ENCODE data around the gene CYP19A1. TPM values are rescaled to one million over a fixed set of nuclear protein-coding genes. Genes with fewer than 3 reads are reported as not detected.

The CYP19A1 gene
- total RNA-seq, 1 donor from 2014 or later = 0.07 TPM

GRCh38 chr15:51353976-51354375, 15.6 kb upstream of the CYP19A1 start:
- H3K36me3 Mint-ChIP-seq (ENCODE audit: low read depth) = no peaks in the 10 kb centered on the region
- intact Hi-C loops (cut with micrococcal nuclease) = no loop called here
- DNase-seq = no peak
- no peak for TF ChIP-seq CTCF (IDR thresholded peaks at IDR 0.05)
- CTCF ChIA-PET = no interaction called here
- H3K27me3 Mint-ChIP-seq = peaks cover 12% of the 10 kb centered on the region
- peaks cover 2% of the 10 kb centered on the region for H3K4me1 Mint-ChIP-seq
- H3K9me3 Mint-ChIP-seq = no peaks in the 10 kb centered on the region
- no peak for ATAC-seq (ENCODE audit: low read depth)
- no peak overlapping the region for H3K27ac Mint-ChIP-seq
- no peak overlapping the region for H3K4me3 Mint-ChIP-seq
- POLR2A ChIA-PET = no interaction called here

DNA sequence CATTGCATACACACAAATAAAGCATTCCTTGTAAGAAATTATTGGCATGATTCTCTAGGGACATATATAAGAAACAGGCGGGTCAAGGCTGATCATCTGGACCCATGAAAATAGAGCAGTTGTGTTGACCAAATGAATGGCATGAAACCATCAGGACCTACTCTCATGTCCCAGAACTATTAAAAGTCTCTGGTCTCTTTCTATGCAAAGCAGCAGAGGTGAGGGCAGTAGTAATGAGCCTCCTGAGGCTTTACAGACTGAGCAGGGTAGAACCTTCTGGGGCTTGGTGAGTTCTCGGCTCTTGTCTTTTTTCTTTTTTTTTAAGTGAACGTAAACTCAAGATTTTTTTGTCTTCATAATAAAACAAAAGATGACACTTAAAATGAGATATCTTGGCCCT, 12.3 kb upstream of the CYP19A1 start:
- POLR2A ChIA-PET = no interaction called here
- H3K27ac Mint-ChIP-seq = no peak overlapping the region
- CTCF ChIA-PET = no interaction called here
- H3K4me1 Mint-ChIP-seq = no peaks in the 10 kb centered on the region
- no peaks in the 10 kb centered on the region for H3K36me3 Mint-ChIP-seq (ENCODE audit: low read depth)
- no peak for TF ChIP-seq CTCF (IDR thresholded peaks at IDR 0.05)
- H3K27me3 Mint-ChIP-seq = peaks cover 12% of the 10 kb centered on the region
- ATAC-seq (ENCODE audit: low read depth) (no peak), DNase-seq (no peak)
- no peaks in the 10 kb centered on the region for H3K9me3 Mint-ChIP-seq
- intact Hi-C loops (cut with micrococcal nuclease) = no loop called here
- H3K4me3 Mint-ChIP-seq = no peak overlapping the region

- ChIA-PET CTCF (no interaction called here), POLR2A (no interaction called here)
- Mint-ChIP-seq H3K27ac (no peak overlapping the region), H3K9me3 (no peaks in the 10 kb centered on the region), H3K27me3 (peaks cover 8% of the 10 kb centered on the region), H3K36me3 (ENCODE audit: low read depth) (no peaks in the 10 kb centered on the region), H3K4me1 (no peaks in the 10 kb centered on the region), H3K4me3 (no peak overlapping the region)
- intact Hi-C loops (cut with micrococcal nuclease) = no loop called here
- DNase-seq (no peak), ATAC-seq (ENCODE audit: low read depth) (no peak)
- TF ChIP-seq CTCF (IDR thresholded peaks at IDR 0.05) = no peak
These were observed 10.9 kb upstream of the CYP19A1 start for GRCh38 chr15:51349156-51349844.

DNA sequence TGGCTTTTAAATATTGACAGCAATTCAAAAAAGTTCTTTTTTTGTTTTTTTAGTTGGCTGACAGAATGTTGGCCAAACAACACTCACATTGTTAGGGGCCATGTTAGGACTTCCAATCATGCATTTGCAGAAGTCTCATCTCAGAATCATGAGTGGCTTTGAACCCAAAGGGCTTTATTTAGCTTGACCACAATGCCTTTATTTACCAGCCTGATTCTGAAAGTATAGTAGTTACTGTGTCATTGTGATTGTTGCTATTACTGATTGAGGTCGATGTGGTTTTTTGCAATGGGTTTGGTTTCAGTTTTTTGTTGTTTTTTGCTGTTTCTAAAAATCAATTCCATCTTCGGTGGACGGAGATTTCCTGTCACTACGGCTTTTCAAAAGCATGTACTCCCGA, 10.3 kb upstream of the CYP19A1 start:
- POLR2A ChIA-PET = no interaction called here
- no peak overlapping the region for H3K4me3 Mint-ChIP-seq

DNA sequence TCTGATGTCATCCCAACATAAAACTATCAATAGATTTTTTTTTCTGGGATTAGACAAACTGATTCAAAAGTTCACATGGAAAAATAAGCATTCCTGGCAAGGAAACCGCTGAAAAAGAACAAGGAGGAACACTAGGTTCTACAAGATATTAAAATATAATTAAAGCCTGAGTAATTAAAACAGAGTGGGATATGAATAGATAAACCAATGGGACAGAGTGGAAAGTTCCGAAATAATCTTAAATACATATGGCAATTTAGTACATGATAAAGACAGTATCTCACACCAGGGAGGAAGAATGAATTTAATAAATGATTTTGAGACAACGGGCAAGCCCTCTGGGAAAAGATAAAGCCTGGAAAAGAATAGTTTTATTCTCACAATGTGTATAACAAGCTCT, 7.7 kb upstream of the CYP19A1 start:
- Mint-ChIP-seq H3K36me3 (ENCODE audit: low read depth) (no peaks in the 10 kb centered on the region), H3K27ac (no peak overlapping the region), H3K4me3 (no peak overlapping the region), H3K27me3 (peaks cover 13% of the 10 kb centered on the region), H3K9me3 (no peaks in the 10 kb centered on the region), H3K4me1 (peaks cover 5% of the 10 kb centered on the region)
- ChIA-PET CTCF (interaction anchor here (1.2 kb wide), 1 partner anchor 56 kb away, joined by 3 read pairs; no protein-coding TSS in a partner anchor), POLR2A (no interaction called here)
- no peak for DNase-seq
- no peak for ATAC-seq (ENCODE audit: low read depth)
- no peak for TF ChIP-seq CTCF (IDR thresholded peaks at IDR 0.05)
- intact Hi-C loops (cut with micrococcal nuclease) = no loop called here

More for the DNA sequence above, 10.3 kb upstream of the CYP19A1 start:
- H3K36me3 Mint-ChIP-seq (ENCODE audit: low read depth) = no peaks in the 10 kb centered on the region
- no peaks in the 10 kb centered on the region for H3K4me1 Mint-ChIP-seq
- ATAC-seq (ENCODE audit: low read depth) = no peak
- no peaks in the 10 kb centered on the region for H3K9me3 Mint-ChIP-seq
- DNase-seq = no peak
- TF ChIP-seq CTCF (IDR thresholded peaks at IDR 0.05) = no peak
- intact Hi-C loops (cut with micrococcal nuclease) = no loop called here
- H3K27ac Mint-ChIP-seq = no peak overlapping the region
- CTCF ChIA-PET = no interaction called here
- H3K27me3 Mint-ChIP-seq = peaks cover 8% of the 10 kb centered on the region

Data from activated B cell treated with CpG ODN at 0.5 μM for 24 hours (primary cell).